DMS79 treated with DMSO at 0.1 percent for 48 hours (cell line): ENCODE measurements around the gene TECPR2.

ENCODE experiments used
- DNase-seq: peaks from one replicate; lab custom pipeline; 2025; lab: John Stamatoyannopoulos, UW

Gene TECPR2

DNA sequence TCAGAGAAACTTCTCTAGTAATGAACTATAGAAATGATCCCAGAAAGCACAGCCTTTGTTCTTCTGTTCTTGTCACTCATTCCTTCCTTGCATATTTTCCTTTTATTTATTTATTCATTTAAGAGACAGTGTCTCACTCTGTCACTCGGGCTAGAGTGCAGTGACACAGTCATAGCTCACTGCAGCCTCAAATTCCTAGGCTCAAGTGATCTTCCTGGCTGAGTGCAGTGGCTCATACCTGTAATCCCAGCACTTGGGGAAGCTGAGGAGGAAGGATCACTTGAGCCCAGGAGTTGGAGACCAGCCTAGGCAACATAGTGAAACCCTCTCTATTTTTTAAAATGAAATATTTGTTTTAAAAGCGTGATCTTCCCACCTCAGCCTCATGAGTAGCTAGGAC is 11.5 kb downstream of the TECPR2 start:
- no peak for DNase-seq

- no peak for DNase-seq
Measured at GRCh38 chr14:102375119-102375518, 12.4 kb downstream of the TECPR2 start.

- DNase-seq: no peak
Measured at GRCh38 chr14:102377696-102378095, 15.0 kb downstream of the TECPR2 start.

DNA sequence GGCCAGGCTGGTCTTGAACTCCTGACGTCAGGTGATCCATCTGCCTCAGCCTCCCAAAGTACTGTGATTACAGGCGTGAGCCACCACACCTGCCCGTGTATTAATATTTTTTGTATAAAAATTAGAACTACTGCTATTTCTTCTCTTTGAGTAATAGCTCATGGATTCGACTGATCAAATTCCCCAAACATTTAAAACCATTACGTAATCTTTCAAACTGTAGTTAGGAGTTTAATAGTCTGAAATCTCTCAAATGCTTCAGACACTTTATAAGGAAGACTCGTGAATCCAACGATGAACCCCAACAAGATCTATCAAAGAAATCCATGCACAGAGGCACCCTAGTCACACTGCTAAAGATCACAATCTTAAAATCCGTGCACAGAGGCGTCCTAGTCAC is 16.1 kb downstream of the TECPR2 start:
- DNase-seq: no peak

GRCh38 chr14:102387086-102387485 is 24.3 kb downstream of the TECPR2 start:
- DNase-seq: no peak

GRCh38 chr14:102389246-102389645 is 26.5 kb downstream of the TECPR2 start:
- no peak for DNase-seq

DNA sequence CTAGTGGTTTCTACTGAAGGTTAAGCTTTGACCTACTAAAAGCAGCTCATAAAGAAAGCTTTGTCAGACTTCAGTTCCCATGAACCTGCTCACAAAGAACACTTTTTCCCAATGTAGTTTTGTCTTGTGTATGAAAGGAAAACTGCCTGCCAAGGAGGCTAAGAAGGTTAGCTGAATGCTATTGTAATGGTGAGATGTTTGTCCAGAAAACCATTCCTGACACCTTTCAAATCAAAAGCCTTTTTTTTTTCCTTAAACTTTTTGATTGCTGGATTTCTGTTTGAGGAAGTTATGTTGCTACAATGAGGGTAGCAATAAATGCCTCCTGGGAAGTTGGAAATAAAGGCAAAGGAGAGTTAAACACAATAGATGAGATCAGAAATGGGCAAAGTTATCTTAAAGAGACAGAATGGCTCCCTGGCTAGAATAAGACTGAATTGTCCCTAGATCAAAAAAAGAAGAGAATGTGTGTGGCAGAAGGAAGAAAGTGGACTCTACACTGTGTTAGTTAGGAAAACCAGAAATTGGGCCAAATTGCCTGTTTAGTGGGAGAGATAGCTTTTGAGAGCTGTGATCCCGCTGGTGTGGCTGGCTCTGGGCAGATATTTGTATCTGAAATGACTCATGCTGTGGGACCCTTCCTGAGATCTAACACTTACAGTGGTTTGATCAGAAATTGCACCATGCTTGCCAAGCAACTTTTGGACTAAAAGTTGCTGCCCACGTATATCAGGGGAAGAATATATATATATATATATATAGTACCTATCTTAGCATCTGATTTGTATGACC is 27.5 kb downstream of the TECPR2 start:
- no peak for DNase-seq

GRCh38 chr14:102392506-102392905 is 29.8 kb downstream of the TECPR2 start:
- no peak for DNase-seq

GRCh38 chr14:102394717-102395375 is 32.1 kb downstream of the TECPR2 start:
- DNase-seq: no peak

GRCh38 chr14:102396521-102396920 is 33.8 kb downstream of the TECPR2 start:
- no peak for DNase-seq

DNA sequence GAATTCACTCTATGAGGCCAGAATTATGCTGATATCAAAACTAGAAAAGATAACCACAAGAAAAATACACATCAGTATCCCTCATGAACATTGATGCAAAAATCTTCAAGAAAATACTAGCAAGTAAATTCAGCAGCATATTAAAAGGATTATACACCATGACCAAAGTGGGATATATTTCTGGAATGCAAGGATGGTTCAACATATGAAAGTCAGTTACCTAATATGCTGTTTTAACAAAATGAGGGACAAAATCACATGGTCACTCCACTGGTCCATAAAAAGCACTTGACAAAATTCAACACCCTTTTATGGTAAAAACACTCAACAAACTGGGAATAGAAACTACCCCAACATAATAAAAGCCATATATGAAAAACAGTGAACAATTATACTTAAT is 40.3 kb downstream of the TECPR2 start:
- DNase-seq: no peak

- no peak for DNase-seq
Measured at GRCh38 chr14:102407258-102407657, 44.5 kb downstream of the TECPR2 start.

DNA sequence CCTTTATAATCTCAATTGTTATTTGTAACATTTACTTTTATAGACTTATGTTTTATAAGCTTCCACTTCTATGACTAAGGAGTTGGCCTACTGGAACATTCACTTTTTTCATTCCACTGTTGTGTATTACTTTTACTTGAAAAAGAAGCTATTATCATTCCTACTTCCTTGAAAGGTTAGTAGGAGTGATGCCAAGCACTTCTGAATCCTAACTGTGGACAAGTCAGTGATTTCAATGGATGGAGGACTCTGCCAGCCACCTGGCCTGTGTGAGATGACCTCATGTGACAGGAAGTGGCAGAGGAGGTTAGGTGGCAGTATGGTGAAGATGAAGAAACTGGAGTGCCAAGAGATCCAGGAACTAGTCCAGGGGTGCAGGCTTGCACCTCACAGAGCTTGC is 46.0 kb downstream of the TECPR2 start:
- no peak for DNase-seq

- no peak for DNase-seq
Measured at GRCh38 chr14:102415671-102416070, 52.9 kb downstream of the TECPR2 start.

GRCh38 chr14:102417001-102417431 is 54.3 kb downstream of the TECPR2 start:
- no peak for DNase-seq

DNA sequence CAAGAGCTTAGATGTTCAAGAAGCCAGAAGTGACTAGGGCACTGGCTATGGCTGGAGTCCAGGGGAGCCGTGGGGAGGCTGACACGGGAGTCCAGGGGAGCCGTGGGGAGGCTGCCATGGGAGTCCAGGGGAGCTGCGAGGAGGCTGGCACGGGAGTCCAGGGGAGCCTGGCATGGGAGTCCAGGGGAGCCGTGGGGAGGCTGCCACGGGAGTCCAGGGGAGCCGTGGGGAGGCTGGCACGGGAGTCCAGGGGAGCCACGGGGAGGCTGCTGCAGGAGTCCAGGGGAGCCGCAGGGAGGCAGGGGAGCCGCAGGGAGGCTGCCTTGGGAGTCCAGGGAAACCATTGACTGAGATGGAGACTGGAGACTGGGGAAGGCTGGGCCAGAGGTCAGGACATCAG is 54.9 kb downstream of the TECPR2 start:
- DNase-seq: no peak

- no peak for DNase-seq
Measured at GRCh38 chr14:102418169-102418852, 55.6 kb downstream of the TECPR2 start.

DNA sequence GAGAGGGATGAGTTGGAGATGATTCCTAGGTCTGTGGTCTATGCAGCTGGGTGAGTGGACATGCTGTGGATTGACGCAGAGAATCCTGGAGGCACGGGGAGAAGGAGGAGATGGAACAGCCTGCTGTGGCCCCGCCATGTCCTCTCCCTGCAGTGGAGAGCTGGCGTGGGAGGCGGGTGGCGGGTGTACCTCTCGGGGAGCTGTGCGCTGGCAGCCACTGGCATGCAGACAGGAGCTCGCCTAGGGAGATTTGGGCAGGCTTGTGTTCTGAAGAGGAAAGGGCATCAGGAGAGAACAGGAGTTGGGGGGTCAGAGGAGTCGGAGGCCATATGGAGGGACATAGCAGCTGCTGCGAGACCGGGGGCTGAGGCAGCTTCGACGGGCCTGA is 56.1 kb downstream of the TECPR2 start:
- no peak for DNase-seq

DNA sequence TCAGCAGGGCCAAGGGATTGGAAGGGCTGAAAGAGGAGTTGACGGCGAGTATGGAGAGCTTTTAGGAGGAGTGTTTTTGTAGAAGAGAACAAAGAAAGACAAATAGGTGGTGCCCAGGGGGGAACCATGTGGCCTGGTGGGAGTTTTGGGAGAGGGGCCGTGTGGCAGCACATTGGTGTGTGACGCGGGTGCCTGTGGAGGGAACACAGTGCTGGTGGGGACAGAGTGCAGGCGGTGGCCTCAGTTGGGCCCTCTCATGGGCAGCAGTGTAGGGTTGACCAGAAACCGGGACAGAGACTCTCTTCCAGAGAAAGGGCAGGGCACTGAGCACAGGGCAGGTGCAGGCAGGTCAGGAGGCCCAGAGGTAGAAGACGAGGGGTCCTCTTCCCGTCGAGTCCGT is 56.5 kb downstream of the TECPR2 start:
- DNase-seq: no peak

DNA sequence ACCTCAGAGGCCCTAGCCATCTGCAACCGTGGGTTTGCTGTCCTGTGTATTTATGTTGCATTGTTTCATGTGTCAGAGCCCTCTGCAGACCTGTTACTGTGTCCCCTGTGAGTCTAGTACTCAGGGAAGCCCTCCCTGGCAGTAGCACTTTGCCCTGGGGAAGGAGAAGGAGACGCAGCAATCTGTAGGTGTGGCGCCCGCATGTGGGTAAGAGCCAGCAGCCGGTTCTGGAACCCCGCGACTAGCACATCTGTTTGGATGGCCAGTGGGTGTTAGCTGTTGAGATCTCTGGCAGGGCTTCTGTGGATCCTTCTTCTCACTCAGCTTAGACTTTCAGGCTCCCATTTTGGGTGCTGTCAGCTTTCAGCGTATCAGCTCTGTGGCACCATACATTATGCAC is 57.0 kb downstream of the TECPR2 start:
- DNase-seq: no peak

GRCh38 chr14:102421411-102422057 is 58.8 kb downstream of the TECPR2 start:
- peak; percentile 43 for DNase-seq

DNA sequence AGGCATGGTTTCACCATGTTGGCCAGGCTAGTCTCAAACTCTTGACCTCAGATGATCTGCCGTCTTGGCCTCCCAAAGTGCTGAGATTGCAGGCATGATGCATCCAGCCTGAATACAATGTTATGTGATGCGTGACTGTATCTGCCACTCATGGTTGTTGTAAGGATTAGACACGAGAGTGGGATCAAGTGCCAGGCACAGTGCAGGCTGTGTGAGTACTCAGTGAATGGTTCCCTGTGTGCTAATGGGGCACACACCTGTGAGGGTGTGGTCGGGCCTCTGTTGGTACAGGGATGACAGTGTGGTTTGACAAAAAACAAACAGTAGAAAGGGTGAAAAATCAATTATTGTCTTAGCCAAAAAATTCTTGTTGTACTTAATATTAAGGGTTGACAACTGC is 61.8 kb downstream of the TECPR2 start:
- DNase-seq: no peak

GRCh38 chr14:102424923-102425322 is 62.2 kb downstream of the TECPR2 start:
- no peak for DNase-seq
